H1 (cell line): Measurements from ENCODE around the gene ATP10D. TPM values are rescaled to one million over a fixed set of nuclear protein-coding genes. Genes with fewer than 3 reads are reported as not detected.

Experiments used
- CHD7 ChIP-seq: fragments of 300-600 bp; sonication (generic); IDR thresholded peaks from 2 replicates; pipeline ENCODE4 v1.7.1; 2012; ENCODE audit warnings: low read length, moderate library complexity, mild to moderate bottlenecking, inconsistent platforms; ENCODE audit not compliant: insufficient replicate concordance
- HDAC6 ChIP-seq: IDR thresholded peaks from one replicate; pipeline ENCODE4 v1.7.1; 2012; ENCODE audit warnings: low read depth, mild to moderate bottlenecking, inconsistent platforms, low read length, moderate library complexity
- KDM5A ChIP-seq: fragments of 200-600 bp; IDR thresholded peaks from 2 replicates; pipeline ENCODE4 v1.7.1; 2012; ENCODE audit warnings: mild to moderate bottlenecking, low read length, inconsistent platforms, mixed read lengths
- polyA plus RNA-seq, 7 experiments: library from polyadenylated mRNA; depleted of rRNA in 3 of 7; stranded (reverse) in 5 of 7; unstranded in 2 of 7; fragments of >200 nt in 5 of 7; fragments of 200-250 nt in 2 of 7; gene quantifications; 1 replicate in 5 of 7; 2 replicates in 1 of 7; 4 replicates in 1 of 7; pipeline versions ENCODE4 v1.2.1 to v1.2.3, GENCODE V29; 2011 to 2013; ENCODE audit warnings: missing spikeins in 2 of 7, mixed read lengths in 2 of 7
- total RNA-seq: library from RNA; stranded (reverse); fragmentation: NEBNext Ultra II Directional; extraction: Animal tissue kit (Norgen Biotek cat#: 25700); gene quantifications from 2 replicates; pipeline ENCODE4 v1.2.1, GENCODE V29; 2021

The ATP10D gene
- total and polyA plus RNA-seq, 2 of the 8 experiments (the other 6 are each of a cell fraction or from before 2014, with no cell fraction given), result 2.9 to 5.9 TPM

GRCh38 chr4:47543331-47543730 lies 58.3 kb downstream of the ATP10D start (continued):
- TF ChIP-seq CHD7 (no peak), KDM5A (no peak), HDAC6 (no peak)
